SK-N-SH (cell line): ENCODE data around the gene GJB3.

Experiments used
- CTCF ChIP-seq: fragments of 200-600 bp; sonication (generic); IDR thresholded peaks from 2 replicates; pipeline ENCODE4 v1.6.1; 2017; ENCODE audit warnings: antibody characterized with exemption, mild to moderate bottlenecking, moderate library complexity
- GABPA ChIP-seq: IDR thresholded peaks from 2 replicates; pipeline ENCODE4 v1.4.0; 2012; ENCODE audit warnings: low read depth, mild to moderate bottlenecking
- POLR2AphosphoS5 ChIP-seq: IDR thresholded peaks from 2 replicates; pipeline ENCODE4 v1.6.1; 2012; ENCODE audit warnings: low read depth, low read length

DNA sequence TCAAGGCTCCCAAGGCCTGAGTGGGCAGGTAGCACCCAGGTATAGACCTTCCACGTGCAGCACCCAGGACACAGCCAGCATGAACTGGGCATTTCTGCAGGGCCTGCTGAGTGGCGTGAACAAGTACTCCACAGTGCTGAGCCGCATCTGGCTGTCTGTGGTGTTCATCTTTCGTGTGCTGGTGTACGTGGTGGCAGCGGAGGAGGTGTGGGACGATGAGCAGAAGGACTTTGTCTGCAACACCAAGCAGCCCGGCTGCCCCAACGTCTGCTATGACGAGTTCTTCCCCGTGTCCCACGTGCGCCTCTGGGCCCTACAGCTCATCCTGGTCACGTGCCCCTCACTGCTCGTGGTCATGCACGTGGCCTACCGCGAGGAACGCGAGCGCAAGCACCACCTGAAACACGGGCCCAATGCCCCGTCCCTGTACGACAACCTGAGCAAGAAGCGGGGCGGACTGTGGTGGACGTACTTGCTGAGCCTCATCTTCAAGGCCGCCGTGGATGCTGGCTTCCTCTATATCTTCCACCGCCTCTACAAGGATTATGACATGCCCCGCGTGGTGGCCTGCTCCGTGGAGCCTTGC is 19.7 kb upstream of the GJB3 start:
- TF ChIP-seq CTCF: no peak
- TF ChIP-seq POLR2AphosphoS5: no peak
- TF ChIP-seq GABPA: no peak
